HEK293T (cell line): ENCODE results near the gene LRRC36.

Experiments
- CTCF ChIA-PET: fragments of 350-600 bp; formaldehyde crosslinking; extraction: SDS; loops from one replicate; lab custom pipeline; 2021; ENCODE audit warnings: antibody characterized with exemption, inconsistent platforms; lab: Yijun Ruan, JAX
- POLR2A ChIA-PET: fragments of 350-600 bp; formaldehyde crosslinking; extraction: SDS; loops from one replicate; lab custom pipeline; 2020; ENCODE audit warnings: antibody characterized with exemption, inconsistent platforms; lab: Yijun Ruan, JAX
- DNase-seq: peaks from one replicate; pipeline ENCODE4 v3.0.0; 2012; ENCODE audit warnings: mixed read lengths; ENCODE audit errors: extremely low spot score
- ARNT ChIP-seq: fragments of 450-650 bp; IDR thresholded peaks from 2 replicates; pipeline ENCODE4 v1.6.1; 2017; ENCODE audit warnings: mild to moderate bottlenecking
- BHLHE40 ChIP-seq: fragments of 450-650 bp; IDR thresholded peaks from 2 replicates; pipeline ENCODE4 v1.6.1; 2016; ENCODE audit warnings: mild to moderate bottlenecking, moderate library complexity, borderline replicate concordance
- CTBP1 ChIP-seq: fragments of 450-650 bp; IDR thresholded peaks from 2 replicates; pipeline ENCODE4 v1.6.1; 2016; ENCODE audit warnings: borderline replicate concordance
- ELF4 ChIP-seq: fragments of 450-650 bp; IDR thresholded peaks from 2 replicates; pipeline ENCODE4 v1.6.1; 2017; ENCODE audit warnings: antibody characterized with exemption
- FOXA1 ChIP-seq: fragments of 450-650 bp; IDR thresholded peaks from 2 replicates; pipeline ENCODE4 v1.6.1; 2016; ENCODE audit warnings: mild to moderate bottlenecking
- FOXK2 ChIP-seq: fragments of 450-650 bp; IDR thresholded peaks from 2 replicates; pipeline ENCODE4 v1.6.1; 2016; ENCODE audit warnings: mild to moderate bottlenecking
- FOXM1 ChIP-seq: fragments of 450-650 bp; IDR thresholded peaks from 2 replicates; pipeline ENCODE4 v1.6.1; 2017; ENCODE audit warnings: mild to moderate bottlenecking, borderline replicate concordance
- HDGF ChIP-seq: fragments of 450-650 bp; IDR thresholded peaks from 2 replicates; pipeline ENCODE4 v1.6.1; 2017; ENCODE audit warnings: antibody characterized with exemption, borderline replicate concordance
- L3MBTL2 ChIP-seq: fragments of 450-650 bp; conservative IDR thresholded peaks from 2 replicates; pipeline ENCODE4 v1.6.1; 2016; ENCODE audit warnings: mild to moderate bottlenecking
- LEF1 ChIP-seq: fragments of 450-650 bp; IDR thresholded peaks from 2 replicates; pipeline ENCODE4 v1.6.1; 2017; ENCODE audit warnings: mild to moderate bottlenecking, borderline replicate concordance
- NFRKB ChIP-seq: fragments of 450-650 bp; IDR thresholded peaks from 2 replicates; pipeline ENCODE4 v1.6.1; 2016; ENCODE audit warnings: mild to moderate bottlenecking, moderate library complexity
- PKNOX1 ChIP-seq: fragments of 450-650 bp; IDR thresholded peaks from 2 replicates; pipeline ENCODE4 v1.6.1; 2016
- SP1 ChIP-seq: fragments of 450-650 bp; IDR thresholded peaks from 2 replicates; pipeline ENCODE4 v1.6.1; 2017
- SUZ12 ChIP-seq: fragments of 450-650 bp; IDR thresholded peaks from 2 replicates; pipeline ENCODE4 v1.6.1; 2016; ENCODE audit warnings: mild to moderate bottlenecking
- TARDBP ChIP-seq: fragments of 450-650 bp; IDR thresholded peaks from 2 replicates; pipeline ENCODE4 v1.6.1; 2016
- ZNF384 ChIP-seq: fragments of 450-650 bp; IDR thresholded peaks from 2 replicates; pipeline ENCODE4 v1.6.1; 2016

Gene LRRC36

GRCh38 chr16:67279296-67280089 lies 47.1 kb upstream of the LRRC36 start, which contains the start of gene PLEKHG4:
Gene PLEKHG4, plus strand, starts transcription at chr16:67279532. Its CDS starts 513 bp downstream, at chr16:67280045.
- TF ChIP-seq L3MBTL2: peak; percentile 76
- TF ChIP-seq FOXK2: no peak
- TF ChIP-seq CTBP1: no peak
- TF ChIP-seq LEF1: peak; percentile 79; the same call in 1 of the 2 replicates
- no peak for TF ChIP-seq FOXA1
- no peak for TF ChIP-seq NFRKB
- TF ChIP-seq ARNT: 0 out of 2 replicates have a peak, but pooled peaks have one; percentile 39
- ChIA-PET POLR2A (interaction anchor here (1.2 to 1.3 kb wide), 2 partner anchors 31 to 52 kb away, joined by 3 read pairs; partner anchors contain the start of gene TMEM208), CTCF (interaction anchor here (1.2 to 1.4 kb wide), 3 partner anchors 11 to 60 kb away, joined by 3 to 5 read pairs (median 5); partner anchors contain the start of genes KCTD19 and LRRC36)
- peak; percentile 95 for DNase-seq

GRCh38 chr16:67280090-67281015 lies 46.3 kb upstream of the LRRC36 start:
- ChIA-PET POLR2A (no interaction called here), CTCF (interaction anchor here (0.6 kb wide), 1 partner anchor 186 kb away, joined by 4 read pairs; no protein-coding TSS in a partner anchor)
- DNase-seq: no peak
- TF ChIP-seq CTBP1 (no peak), FOXA1 (no peak), PKNOX1 (no peak), L3MBTL2 (no peak), TARDBP (no peak), FOXK2 (no peak), SP1 (no peak), ELF4 (no peak), FOXM1 (no peak)

GRCh38 chr16:67281536-67282446 lies 44.8 kb upstream of the LRRC36 start:
- no peak for TF ChIP-seq LEF1
- TF ChIP-seq ARNT: no peak
- TF ChIP-seq PKNOX1: no peak
- TF ChIP-seq SUZ12: no peak
- TF ChIP-seq HDGF: no peak
- no peak for TF ChIP-seq TARDBP
- TF ChIP-seq FOXM1: no peak
- no peak for TF ChIP-seq BHLHE40
- TF ChIP-seq ELF4: no peak
- TF ChIP-seq NFRKB: no peak
- no peak for TF ChIP-seq L3MBTL2
- TF ChIP-seq ZNF384: no peak
- TF ChIP-seq FOXK2: no peak
- TF ChIP-seq CTBP1: no peak
- TF ChIP-seq FOXA1: no peak
- TF ChIP-seq SP1: no peak
- POLR2A ChIA-PET: no interaction called here
- no peak for DNase-seq
- CTCF ChIA-PET: interaction anchor here (1.1 kb wide), 1 partner anchor 21 kb away, joined by 3 read pairs; no protein-coding TSS in a partner anchor

- POLR2A ChIA-PET: no interaction called here
- no peak for DNase-seq
- CTCF ChIA-PET: interaction anchor here (1.1 kb wide), 1 partner anchor 22 kb away, joined by 3 read pairs; no protein-coding TSS in a partner anchor
- TF ChIP-seq SUZ12: no peak
- no peak for TF ChIP-seq LEF1
- TF ChIP-seq L3MBTL2: no peak
- no peak for TF ChIP-seq HDGF
- no peak for TF ChIP-seq FOXM1
- no peak for TF ChIP-seq ARNT
- TF ChIP-seq ELF4: no peak
- TF ChIP-seq ZNF384: no peak
- no peak for TF ChIP-seq FOXA1
- TF ChIP-seq PKNOX1: no peak
- no peak for TF ChIP-seq FOXK2
- no peak for TF ChIP-seq SP1
- TF ChIP-seq CTBP1: no peak
- TF ChIP-seq NFRKB: no peak
- TF ChIP-seq TARDBP: no peak
- TF ChIP-seq BHLHE40: no peak
These were observed 44.2 kb upstream of the LRRC36 start for GRCh38 chr16:67282447-67282805.
